NCI-H774 (cell line): ENCODE results near the gene ADM2.

Source experiments
- DNase-seq: peaks from one replicate; lab custom pipeline; 2025; lab: John Stamatoyannopoulos, UW

ADM2 gene

DNA sequence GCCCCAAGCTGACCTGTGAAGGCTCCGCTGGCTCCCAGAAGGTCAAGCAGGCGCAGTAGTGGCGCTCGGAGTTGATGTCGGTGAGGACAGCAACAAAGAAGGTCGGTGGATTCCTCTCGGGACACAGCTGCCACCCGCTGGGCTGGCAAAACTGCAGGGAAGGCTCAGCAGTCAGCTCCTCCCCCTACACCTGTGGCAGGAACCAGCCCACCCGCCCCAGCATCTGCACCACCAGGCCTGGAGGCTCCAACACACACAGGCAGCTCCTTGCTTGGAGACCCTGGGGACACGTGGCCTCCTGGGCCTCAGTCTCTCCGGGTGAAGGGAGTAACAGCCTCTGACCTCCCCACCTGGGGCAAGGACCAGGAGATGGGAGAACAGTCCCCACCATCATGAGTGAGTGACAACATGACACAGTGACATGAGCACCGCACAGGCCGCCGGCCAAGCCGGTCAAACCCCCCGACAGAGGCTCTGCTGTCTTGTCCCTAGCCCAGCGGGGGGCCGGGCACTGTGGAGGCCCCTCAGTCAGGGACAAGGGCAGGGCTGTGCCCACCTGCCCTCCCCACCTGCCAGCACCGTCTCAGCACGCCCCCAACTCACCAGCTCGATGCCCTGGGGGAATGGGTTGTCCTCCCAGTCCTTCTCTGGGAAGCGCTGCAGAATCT lies 13.4 kb upstream of the ADM2 start:
- DNase-seq = no peak

DNA sequence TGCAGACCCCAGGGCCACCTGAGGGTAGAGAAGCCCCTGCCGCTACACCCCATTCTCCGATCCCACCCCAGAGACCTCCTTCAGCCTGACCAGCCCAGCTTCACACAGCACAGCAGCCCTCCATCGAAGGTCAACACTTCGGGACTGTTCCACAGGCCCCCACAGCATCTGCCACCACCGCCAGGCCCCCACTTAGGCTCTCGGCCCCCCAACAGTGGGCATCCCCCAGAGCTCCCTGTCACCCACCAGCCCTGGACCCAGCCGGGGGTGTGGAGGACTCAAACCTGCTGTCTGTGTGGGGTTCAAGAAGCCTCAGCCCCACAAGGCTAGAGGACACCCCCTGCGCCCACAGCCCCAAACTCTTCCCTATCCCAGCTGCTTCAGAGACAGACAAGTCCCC lies 12.7 kb upstream of the ADM2 start:
- no peak for DNase-seq

DNA sequence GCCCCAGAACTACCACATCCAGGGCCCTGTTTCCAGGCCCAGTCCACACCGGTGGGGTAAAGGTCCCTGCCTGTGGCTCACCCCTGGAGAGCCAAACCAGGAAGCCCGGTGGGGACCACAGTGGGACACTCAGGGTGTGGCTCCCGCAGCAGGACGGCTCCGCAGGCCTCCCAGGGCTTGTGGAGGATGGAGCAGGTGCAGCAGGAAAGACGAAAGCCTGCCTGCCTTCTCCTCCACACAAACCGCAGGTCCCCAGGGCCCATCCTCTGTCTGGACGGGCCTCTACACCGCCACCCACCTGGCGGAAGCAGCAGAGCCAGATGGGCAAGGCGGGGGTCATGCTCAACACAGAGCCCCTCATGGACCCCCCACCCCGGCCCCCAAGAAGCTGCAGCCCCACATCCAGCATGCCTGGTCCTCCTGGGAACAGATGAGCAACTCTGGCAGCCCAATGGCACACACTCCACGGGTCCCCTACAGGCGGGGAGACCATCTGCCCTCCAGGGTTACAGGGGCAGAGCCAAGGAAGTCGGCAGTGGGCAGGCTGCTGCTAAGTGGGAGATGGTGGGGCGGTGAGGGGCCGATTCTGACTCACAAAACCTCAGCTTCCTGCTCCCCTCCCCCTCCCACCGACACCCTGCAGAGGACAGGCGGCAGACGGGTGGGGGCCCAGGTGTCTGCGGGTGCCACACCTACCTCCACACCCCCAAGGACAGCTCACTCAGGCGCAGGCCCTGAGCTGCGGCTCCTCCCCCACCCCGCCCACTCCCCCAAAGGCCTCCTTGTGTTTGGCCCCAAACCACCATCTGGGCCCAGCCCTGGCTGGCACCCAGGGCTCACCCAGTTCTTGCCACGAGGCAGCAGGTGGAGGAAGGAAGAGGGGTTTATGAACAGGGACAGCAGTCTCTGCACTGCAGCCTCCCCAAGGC lies 11.7 kb upstream of the ADM2 start:
- DNase-seq = no peak

DNA sequence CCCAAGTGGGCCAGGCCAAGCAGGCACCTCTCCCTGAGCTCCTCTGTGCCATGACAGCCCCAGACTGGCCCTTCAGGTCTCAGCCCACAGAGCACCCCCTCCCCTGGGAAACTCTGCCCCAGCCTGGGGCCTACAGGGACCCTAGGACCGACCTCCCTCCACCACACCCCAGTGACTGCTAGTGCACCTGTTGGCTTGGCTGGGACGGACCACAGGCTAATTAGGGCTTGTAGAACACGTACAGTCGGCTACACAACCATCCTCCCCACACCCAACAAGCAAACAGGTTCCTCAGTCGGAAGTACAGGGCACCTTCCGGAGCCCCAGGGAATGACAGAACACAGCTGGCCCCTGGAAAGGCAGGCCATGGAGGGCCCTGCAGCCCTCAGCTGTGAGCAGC lies 10.9 kb upstream of the ADM2 start:
- DNase-seq = no peak

DNA sequence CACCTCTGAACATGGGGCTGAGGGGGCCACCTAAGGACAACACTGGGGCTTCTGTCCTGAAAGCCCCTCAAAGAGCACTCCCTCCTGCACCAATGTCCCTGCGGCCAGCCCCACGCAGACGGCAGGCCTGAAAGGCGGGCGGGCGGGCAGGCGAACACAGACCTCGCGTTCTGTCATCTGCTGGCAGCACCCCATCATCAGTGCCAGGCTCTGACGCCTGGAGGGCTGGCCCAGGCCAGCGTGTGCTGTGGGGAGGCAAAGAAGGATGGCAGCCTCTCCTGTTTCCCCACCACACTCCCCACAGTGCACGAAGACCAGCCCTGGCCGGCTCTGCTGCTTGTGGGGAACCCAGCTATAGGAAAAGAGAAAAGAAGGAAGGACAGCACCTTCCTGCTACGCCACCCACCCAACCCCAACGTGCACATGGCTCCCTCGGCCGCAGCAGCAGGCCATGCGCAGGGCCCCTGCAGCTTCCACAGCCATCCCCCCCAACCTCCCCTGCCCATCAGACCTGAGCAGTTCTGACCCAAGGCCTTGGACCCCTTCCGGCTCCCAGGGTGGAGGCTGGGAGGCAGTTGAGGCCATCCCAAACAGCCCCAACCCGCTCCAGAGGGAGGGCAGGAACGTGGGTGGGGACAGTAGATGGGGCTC lies 10.0 kb upstream of the ADM2 start:
- no peak for DNase-seq

DNA sequence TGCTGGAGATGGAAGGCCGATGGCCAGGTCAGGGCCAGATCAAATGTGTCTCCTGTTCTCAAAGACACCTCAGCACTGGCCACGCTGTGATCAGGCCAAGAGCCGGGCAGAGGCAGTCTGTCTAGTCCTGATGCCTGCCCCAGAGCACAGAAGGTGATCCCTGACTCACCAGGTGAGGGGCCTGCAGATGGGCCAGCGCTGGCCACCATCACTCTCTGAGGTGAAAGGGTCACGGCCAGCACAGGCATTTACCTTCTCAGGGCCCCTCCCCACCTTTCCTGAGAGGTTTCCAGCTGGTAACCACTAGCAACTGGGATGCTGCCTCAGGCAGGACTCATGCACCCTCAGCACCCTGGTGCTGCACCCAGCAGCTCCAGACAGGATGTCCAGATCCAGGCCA lies 9.4 kb upstream of the ADM2 start:
- no peak for DNase-seq

DNA sequence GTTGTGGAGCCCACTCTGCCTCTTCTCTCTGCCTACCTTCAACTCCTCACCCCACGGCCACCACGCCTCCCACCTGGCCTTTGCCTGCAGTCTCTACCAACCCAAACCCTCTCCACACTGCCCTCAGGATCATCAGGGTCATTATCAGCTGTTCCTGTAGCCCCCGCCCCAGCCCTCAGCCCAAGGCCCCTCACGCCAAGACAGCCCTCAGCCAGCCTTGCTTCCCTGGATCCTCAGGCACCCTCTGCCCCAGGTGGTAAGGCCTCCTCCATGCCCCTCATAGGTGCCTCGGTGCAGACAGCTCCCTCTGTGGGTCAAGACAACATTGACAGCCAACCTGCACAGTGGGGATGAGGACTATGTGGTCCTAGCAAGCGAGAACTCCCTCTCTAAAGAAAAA lies 8.3 kb upstream of the ADM2 start:
- no peak for DNase-seq

DNA sequence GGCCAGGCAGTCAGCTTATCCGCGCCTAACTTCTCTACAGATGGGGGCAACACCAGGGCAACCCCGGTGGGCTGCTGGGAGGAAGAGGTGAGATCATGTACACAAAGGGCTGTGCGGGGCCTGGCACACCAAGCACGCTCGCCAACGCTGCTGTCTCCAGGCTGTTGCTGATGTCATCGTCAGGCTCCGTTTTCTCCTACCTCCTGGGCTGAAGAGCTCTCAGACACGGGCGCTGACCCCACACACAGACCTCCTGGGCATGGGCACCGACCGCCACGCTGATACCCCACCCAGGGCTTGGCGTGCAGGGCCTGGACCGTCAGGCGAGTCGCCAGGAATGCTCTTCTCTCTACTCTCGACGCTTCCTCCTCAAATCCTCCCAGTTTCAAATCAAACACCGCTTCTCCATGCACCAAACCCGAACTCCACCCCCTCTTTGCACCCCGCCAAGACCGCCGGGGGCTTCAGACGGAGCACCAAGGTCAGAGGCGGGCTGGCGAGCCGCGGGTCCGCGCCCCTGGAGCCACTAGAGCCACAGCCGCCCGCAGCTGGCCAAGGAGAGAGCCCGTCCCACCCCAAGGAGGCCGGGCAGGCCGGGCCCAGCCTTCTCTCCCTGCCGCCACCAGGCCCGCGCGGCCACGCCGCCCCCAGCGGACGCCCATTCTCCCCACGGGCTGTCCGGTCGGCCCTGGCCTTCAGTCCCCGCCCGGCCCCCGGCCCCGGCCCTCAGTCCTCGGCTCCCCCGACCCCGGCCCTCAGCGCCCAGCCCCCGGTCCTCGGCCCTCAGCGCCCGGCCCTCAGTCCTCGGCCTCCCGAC lies 7.3 kb upstream of the ADM2 start:
- no peak for DNase-seq

DNA sequence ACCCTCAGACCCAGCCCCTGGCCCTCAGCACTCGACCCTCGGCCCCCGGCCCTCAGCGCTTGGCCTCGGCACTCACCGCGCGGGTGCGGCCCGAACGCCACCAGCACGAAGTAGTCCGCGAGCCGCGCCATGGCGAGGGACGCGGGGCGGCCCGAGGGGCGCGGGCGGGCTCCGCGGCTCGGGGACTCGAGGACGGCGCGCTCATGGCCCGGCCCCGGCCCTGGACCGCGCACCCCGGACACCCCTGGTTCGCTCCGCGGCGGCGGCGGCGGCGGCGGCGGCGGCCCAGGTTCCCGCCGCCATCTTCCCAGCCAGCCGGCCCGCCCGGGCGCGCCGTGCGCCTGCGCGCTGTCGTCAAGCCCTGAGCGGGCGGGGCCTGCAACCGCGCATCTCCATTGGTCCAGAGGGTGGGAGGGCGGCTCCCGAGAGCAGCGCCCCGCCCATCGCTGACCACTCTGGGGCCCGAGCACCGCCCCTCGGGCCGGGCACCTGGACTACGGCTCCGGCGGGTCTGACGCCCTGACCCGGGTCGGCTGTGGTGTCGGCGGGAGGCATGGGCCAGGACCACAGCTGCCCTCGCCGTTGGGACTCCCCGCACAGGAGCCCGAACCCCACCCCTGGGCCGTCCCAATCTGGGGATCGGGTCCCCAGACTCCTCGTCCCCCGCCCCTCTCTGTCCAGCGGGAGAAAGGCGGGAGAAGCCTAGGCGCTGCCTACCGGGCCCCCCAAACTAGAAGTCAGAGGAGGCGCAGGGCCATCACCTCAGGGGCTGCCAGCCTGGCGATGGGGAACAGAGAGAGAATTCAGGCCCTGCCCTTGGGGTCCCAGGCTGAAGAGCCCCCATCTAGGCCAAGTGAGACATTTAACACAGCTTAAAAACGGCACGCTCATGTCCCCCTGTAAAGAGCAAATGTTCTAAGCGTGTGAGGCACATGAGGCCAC lies 6.4 kb upstream of the ADM2 start, which contains the start of gene SBF1:
TSS of gene SBF1 (minus strand) at position 326 of the 942 bp plus-strand sequence. CDS start at position 131, 195 bp downstream.
- peak; percentile 71 for DNase-seq

DNA sequence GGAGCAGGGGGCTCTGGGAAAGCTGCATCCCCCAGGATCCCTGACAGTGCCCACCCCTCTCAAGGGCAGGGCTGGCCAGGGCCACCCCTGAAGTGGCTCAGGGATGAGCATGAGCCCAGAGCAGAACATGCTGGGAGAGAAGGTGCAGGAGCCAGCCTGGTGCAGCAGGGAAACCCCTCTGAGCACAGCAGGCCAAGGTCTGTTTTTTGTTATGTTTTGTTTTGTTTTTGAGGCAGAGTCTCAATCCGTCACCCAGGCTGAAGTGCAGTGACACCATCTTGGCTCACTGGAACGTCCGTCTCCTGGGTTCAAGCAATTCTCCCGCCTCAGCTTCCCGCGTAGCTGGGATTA lies 5.7 kb upstream of the ADM2 start:
- no peak for DNase-seq

DNA sequence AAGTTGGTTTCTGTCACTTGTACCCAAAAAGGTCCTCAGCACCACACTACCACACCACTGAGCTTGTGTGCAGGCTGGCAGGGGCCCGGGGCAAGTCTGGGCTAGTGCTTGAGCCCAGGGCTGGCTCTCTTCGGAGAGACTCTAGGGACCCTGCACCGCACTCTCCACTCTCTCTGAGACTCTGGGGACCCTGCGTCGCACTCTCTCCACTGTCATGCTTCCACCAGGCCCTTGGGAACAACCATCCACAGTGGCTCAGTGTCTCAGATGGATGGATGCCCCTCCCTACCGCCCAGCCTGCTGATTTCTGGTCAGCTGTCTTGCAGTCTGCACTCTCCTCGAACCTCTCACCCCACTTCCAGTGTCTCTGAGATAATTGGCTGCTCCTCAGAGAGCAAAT lies 4.5 kb upstream of the ADM2 start:
- no peak for DNase-seq

DNA sequence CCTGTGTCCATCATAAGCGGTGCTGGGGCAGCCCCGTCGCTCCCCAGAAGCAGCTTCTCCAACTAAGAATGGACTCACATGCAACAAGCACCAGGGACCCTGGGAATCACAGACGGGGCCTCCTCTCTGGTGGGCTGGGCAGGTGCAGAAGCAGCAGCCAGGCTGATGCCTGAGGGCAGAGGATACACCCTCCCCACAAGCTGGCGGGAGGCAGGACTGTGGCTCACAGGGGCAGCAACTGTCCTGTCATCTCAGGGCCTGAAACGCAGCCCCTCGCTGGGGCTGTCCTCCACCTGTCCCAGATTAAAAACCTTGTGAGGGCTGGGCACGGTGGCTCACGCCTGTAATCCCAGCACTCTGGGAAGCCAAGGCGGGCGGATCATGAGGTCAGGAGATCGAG lies 3.4 kb upstream of the ADM2 start:
- DNase-seq = no peak

DNA sequence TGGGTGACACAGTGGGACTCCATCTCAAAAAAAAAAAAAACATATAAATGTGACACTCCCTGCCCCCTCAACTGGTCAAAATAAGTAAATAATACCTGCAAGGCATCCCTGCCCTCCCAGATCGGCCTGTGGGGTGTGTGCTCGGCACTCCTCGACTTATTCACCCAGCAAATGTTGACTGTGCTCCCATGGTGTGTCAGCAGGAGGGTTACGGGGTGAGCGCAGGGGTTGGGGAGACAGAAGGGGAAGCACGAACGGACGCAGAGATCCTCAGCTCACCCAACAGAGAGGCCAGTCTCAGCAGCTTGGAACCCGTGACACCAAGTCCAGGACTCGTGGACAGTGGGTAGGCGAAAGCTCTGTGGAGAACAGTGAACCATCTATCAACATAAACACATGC lies 1.6 kb upstream of the ADM2 start:
- no peak for DNase-seq

DNA sequence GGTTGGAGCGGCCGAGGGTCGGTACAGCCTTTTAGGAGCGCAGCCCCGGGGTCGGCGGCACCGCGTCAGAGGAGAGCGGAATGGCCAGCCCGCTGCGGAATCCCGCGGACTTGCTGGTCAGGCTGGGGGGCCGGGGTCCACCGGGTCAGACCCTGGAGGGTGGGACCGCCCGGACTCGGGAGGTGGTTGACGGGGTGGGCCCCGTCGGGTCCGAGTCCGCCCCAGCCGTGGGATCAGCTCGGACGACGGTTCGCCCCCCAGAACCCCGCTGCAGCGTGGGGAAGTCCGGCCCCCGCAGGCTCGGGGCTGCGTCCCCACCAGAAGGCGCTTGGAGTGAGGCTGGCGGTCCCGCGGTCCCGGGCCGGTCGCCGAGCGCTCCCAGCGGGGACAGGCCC lies 301 bp upstream of the ADM2 start:
- DNase-seq = no peak

DNA sequence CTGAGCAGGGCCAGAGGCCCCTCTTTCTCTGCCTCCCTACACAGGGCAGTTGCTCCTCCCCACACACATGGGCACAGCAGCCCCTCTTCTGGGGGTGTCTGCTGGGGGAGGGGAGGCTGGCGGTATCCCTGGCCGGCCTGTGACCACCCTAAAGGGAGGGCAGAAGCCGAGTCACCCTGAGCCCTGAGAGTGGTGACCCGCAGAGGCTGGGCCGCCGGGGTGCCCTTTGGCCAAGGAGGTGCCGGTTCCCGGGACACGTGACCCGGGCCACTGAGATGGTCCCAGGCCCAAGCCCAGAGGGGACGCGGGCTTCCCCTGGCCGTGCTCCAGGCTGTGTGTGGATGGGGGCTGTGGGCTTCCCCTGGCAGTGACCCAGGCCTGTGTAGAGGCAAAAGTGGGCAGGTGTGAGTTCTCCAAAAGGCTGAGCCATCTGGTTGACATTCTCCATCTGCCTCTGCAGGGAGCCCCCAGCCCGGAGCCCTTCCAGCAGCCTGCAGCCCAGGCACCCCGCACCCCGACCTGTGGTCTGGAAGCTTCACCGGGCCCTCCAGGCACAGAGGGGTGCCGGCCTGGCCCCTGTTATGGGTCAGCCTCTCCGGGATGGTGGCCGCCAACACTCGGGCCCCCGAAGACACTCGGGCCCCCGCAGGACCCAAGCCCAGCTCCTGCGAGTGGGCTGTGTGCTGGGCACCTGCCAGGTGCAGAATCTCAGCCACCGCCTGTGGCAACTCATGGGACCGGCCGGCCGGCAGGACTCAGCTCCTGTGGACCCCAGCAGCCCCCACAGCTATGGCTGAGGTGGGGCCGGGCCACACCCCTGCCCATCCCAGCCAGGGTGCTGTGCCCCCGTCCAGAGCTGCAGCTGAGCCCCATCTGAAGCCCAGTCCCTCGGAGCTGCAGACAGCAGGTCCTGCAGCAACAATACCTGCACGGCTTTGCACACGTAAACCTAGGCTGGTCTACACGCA lies 1.0 kb downstream of the ADM2 start:
- DNase-seq = no peak

DNA sequence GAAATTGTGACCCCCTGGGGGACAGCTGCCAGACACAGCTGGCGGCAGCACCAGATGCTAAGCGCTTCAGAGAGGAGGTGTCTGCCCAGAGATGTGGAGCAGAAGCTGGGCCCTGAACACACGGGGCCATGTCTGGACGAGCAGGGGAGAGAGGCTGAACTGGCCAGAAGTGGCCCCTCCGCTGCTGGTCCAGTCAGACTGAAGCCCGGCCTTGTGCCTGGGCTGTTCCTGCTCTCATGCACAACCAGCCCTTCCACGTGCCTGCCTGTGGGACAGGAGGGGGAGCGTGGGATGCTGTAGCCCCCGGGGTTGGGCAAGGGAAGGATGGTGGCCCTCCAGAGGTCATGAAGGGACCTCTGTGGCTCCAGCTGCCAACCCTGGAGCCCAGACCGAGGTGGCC lies 1.8 kb downstream of the ADM2 start:
- DNase-seq = no peak

DNA sequence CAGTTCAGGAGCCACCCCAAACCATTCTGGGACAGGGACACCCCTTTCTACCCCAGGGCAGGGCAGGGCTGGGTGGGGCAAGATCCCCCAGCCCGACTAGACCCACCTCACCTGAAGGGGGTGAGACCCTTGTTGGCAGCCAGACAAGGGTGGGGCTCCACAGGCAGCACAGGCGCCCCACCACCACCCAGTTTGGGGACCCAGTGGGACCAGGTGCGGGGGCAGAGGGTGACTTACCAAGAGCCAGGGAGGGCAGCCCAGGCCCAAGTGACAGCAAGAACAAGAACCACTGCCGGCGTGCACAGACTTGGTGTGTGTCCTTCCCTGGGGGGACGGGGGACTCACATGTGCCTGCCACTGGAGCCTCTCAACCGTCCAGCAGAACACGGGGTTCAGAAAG lies 2.2 kb downstream of the ADM2 start:
- DNase-seq = no peak

DNA sequence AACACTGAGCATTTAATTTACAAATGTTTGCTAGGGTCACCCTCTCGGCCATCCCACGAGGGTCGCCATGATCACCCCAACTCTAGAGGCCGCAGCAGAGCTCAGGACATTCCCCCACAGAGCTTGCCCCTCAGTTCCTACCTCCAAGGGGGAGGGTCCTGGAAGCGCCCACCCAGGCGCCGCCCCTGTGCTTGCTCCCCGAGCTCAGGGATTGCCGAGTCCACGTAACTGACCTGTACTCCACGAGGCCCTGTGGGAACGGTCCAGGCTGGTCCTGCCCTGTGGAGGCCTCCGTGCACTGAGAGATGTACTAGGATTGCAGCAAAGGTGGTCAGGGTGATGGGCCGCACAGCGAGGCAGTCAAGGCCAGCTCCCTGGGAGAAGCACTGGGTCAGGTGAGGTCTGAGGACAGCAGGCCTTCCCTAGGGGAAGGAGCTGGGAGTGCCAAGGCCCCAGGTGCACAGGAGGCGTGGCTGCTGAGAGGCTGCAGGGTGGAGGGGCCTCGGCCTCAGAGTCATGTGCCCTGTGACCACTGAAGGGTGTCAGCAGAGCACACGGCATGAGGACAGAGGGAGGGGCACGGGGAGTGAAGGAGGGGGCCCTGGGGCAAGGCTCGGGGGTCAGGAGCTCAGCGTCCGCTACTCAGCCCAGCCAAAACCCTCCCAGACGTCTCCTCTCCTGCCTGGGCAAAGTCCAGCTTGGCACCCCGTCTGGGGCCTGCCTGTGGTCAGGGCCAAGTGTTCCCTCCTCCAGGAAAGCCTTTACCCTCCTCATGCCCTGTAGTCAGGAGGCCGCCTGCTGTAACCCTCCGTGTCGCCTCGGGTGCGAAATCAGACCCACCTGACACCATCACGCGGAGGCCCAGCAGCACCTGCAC lies 2.9 kb downstream of the ADM2 start:
- DNase-seq = no peak
